GM19455 (cell line): ENCODE data around the gene INSC.
"Not testable (repeated sequence)": the region's sequence is repeated elsewhere in the genome, so short reads cannot be mapped to it uniquely, and the experiment has no call there.

Experiments used
- ATAC-seq: cut with Tn5 transposase; IDR thresholded peaks from one replicate; pipeline ENCODE4 v1.9.1; 2021; ENCODE audit not compliant: unreplicated experiment

INSC gene, protein sequence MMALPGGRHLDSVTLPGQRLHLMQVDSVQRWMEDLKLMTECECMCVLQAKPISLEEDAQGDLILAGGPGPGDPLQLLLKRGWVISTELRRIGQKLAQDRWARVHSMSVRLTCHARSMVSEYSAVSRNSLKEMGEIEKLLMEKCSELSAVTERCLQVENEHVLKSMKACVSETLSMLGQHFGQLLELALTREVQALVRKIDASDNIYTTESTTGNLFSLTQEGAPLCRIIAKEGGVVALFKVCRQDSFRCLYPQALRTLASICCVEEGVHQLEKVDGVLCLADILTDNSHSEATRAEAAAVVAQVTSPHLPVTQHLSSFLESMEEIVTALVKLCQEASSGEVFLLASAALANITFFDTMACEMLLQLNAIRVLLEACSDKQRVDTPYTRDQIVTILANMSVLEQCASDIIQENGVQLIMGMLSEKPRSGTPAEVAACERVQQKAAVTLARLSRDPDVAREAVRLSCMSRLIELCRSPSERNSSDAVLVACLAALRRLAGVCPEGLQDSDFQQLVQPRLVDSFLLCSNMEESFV

DNA sequence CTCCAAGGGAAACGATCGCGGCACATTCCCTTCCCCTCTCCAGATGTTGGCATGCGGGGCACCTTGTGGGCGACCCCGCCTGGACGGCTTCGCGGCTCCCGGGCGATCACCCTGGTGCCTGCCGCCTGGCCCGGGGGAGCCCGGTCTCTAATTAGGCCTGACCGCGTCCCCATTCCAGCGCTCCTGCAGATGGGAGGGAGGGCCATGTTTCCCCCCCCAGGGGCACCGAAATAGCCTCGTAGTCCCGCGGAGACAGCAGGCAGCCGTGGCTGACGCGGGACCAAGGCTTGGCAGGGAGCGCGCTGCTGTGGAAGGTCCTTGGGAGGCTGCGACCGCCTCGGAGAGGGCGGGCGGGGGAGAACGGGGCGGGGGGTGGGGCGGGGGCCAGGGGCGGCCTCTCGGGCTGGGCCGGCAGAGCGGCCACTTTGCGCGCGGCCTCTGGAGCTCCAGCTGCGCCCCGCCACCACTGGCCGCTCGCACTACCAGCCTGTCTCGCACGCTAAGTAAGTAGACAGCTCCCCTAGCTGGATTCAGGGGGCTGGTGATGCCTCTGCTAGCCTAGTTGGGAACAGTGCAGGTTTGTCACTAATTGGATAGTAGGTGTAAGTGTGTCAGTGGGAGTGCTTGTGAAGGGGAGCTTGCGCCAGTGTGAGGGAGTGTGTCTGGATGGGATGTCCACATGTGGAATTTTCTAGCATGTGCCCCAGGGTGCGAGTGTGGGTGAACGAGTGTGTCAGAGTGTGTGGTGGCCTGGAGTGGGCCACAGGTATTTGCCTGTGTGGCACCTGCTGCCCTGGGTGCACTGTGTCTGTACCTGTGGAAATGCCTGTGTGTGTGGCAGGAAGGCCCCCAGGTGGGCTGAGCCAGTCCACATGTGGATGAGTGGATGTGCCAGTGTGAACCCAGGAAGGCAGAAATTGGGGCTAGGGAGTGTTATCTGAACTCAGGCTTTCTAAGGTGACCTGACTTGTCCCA is at the start of gene INSC:
TSS of gene INSC (plus strand) at position 423 of the 975 bp plus-strand sequence. CDS start 34,252 bp downstream, outside the sequence.
- no peak for ATAC-seq

DNA sequence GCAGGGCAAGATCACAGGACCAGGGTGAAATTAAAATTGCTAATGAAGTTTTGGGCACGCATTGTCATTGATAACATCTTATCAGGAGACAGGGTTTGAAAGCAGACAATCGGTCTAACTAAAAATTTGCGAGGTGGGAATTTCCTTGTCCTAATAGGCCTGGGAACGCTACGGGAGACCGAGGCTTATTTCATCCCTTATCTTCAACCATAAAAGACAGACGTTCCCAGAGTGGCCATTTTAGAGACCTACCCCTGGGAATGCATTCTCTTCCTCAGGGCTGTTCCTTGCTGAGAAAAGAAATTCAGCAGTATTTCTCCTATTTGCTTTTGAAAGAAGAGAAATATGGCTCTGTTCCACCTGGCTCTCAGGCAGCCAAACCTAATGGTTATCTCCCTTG is 45.0 kb upstream of the INSC start:
- not testable (repeated sequence) for ATAC-seq

- no peak for ATAC-seq
Measured at GRCh38 chr11:15071556-15072255, 43.0 kb upstream of the INSC start.

DNA sequence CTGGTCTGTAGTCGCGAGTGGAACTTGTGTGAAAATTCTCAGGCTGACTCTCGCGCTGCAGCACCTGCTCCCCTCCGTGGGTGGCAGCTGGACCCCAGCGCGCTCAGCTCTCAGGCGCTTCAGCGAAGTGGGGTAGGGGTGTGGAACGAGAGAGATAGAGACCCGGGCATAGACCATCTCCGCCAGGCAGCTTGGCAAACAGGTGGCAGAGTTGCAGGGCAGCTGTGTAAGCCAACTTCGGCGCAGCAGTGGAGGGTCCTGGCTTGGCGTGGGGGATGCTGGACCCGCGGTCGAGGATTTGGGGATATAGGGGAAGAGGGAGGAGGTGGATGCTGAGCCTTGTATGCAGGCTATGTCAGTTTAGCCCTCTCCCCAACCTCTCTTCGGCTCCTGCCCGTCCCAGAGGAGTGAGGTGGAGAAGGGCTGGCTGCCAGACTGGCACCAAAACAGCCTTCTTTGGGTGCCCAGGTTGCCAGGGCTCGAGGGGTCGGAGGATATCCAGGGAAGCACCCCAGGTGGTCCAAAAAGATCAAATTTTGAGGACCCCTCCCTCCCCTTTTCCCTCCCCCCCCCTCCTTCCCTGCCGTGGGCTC is 42.1 kb upstream of the INSC start:
- no peak for ATAC-seq

DNA sequence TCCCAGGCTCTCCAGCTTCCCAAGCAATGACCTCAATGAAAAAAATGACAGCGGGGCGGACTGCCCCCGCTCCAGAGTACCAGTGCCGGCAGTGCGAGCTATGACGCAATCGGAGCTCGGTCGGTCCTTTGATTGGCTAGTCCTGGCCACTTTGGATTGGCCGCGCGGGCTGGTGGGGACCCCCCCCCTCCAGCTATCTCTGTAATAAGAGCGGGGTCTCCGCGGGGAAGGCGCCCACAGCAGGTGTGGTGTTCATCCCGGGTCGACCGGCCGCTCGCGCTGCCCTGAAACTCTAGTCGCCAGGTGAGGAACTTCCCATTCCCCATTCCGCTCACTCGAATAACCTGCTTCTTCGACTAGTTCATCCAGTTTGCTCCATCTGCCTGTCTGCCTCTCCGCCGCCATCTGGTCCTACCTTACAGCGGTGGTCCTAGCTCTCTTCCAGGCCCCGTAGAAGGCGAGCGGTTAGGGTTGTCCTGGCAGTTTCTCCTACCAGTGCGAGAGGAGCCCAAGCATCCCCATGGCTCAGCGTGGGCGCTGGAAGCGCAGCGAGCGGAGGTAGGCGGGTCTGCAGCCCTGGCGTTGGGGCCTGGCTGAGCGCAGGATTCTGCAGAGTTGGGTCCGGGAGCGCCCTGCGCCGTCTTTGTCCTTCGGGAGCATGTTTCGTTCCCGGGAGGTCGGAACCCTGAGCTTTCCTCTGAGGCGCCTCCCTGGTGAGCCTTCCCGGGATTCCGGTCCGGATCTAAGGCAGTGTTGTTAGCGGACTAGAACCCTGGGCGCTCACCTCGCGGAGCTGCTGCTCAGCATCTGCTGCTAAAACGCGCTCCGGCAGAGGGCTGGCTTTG is 41.1 kb upstream of the INSC start, which contains the start of gene CALCB:
TSS of gene CALCB (plus strand) at position 233 of the 845 bp plus-strand sequence. CDS start 1,126 bp downstream, outside the sequence.
- no peak for ATAC-seq

DNA sequence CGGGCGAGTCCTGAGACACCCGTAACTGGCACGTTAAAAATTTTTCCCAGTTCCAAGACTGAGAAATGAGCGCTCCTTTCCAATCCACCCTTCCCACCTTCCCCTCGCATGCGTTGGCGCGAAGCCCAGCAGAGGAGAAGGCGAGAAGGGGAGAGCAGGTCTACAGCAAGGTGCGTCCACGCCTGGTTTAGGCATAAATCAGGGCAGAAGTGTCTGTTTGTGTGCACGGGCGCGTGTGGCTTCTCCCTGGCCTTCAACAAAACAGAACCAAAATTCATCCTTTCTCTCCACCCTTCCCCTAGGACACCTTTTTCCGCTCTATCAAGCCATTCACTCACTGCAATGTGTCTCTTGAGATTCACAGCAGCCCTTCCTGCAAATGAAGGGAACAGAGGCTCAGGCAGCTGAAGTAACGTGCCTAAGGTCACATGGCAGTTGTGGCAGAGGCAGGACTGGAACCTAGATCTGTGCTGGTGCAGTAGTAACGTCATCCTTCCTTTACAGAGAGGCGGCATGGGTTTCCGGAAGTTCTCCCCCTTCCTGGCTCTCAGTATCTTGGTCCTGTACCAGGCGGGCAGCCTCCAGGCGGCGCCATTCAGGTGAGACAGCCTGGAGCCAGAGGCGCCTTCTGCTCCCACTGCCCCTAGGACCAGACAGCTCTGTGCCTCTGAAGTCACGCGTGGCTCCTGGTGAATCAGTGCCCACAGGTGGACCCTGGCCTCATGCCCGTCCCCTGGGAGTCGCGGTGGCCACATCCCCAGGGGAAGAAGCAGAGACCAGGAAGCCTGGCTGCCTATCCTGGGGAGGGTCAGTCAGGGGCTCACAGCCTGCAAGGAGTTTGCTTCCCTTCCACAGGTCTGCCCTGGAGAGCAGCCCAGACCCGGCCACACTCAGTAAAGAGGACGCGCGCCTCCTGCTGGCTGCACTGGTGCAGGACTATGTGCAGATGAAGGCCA is 40.2 kb upstream of the INSC start:
- peak; percentile 93 for ATAC-seq

- ATAC-seq: no peak
Measured at GRCh38 chr11:15075162-15075526, 39.6 kb upstream of the INSC start.

GRCh38 chr11:15091175-15091574 is 23.5 kb upstream of the INSC start:
- no peak for ATAC-seq

DNA sequence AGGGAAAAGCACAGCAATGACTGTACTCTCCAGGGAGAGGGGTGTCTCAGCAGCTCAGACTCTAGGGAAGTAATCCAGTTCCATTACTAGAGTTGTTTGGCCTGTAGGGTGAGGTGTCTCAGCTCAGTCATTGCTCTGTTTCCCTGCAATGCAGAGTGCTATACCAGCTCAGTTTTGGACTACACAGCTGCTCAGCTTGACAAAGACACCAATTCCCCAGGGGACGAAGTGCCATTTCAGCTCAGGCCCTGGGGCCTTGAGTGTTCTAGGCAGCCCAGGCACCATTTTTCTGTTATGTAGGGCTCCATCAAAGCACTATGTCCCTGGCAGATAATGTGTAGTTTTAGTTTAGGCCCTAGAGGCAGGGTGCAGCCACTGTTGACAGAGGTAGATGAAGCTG is 23.1 kb upstream of the INSC start:
- ATAC-seq: no peak

GRCh38 chr11:15093432-15093831 is 21.3 kb upstream of the INSC start:
- no peak for ATAC-seq

DNA sequence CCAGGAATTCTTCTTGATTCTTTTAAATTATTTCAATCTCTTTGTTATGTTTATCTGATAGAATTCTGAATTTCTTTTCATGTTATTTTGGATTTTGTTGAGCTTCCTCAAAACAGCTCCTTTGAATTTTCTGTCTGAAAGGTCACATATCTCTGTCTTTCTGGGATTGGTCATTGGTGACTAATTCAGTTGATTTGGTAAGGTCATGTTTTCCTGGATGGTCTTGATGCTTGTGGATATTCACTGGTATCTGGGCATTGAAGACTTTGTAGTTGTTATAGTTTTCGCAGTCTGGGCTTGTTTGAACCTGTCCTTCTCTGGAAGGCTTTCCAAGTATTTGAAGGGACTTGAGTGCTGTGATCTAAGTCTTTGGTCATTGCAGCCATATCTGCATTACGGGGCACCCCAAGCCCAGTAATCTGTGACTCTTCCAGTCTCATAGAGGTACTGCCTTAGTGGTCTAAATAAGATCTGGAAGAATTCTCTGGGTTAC is 18.9 kb upstream of the INSC start:
- ATAC-seq: no peak

DNA sequence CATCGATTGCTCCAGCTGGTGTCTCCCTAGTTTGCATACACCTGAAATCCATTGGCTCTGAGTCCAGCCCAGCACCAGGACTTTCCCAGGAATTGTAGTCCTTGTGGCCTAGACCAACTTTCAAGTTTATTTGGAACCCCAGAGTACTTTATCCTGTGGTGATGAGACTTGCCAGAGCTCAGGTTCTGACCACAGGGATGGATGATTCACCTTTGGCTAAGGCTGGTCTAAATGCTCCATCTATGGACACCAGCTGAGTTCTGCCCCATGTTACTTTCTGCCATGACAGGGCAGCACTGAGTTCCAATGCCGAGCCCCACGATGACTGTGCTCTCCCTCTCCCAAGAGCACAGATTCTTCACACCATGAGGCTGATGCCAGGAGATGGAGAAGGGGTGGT is 17.3 kb upstream of the INSC start:
- ATAC-seq: no peak

- ATAC-seq: no peak
Measured at GRCh38 chr11:15099267-15099666, 15.5 kb upstream of the INSC start.

DNA sequence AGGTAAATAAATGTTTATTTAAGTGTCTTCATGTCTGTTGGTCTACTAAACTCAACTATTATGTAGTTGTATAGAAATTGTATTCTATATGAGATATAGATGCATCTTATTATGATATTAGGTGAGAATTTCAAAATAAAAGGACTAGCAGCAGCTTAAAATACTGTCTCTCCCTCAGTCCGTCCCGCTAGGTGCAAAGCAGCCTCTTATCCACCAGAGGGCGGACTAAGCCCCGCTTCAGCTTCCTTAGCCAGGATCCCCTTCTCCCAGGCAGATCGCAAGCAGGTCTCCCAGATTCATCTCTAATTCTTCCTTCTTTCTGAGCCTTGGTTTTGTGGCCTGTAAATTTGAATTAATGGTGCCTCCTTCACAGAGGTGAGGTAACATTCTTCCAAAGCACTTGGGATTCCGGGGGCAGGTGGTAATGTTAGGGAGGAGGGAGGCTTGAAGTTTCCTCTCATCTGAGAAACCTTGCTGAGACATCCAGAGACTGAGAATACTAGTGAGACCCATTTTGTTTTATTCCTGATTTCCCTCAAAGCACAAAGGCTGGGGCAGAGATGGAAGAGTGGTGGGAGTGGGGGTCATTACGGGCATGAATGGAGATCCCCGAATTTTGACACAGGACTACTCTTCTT is 13.5 kb upstream of the INSC start:
- ATAC-seq: peak; percentile 71

- ATAC-seq: no peak
Measured at GRCh38 chr11:15104166-15104565, 10.6 kb upstream of the INSC start.

- ATAC-seq: no peak
Measured at GRCh38 chr11:15106201-15106965, 8.3 kb upstream of the INSC start.
